Activated CD8-positive, alpha-beta T cell treated with anti-CD3 and anti-CD28 coated beads, Interleukin-2, amount 10 ng/mL, durations not matched to agents 7 days and 5 days (primary cell): ENCODE data around the gene SRP14. TPM values are rescaled to one million over a fixed set of nuclear protein-coding genes. Genes with fewer than 3 reads are reported as not detected.

Experiments used
- ATAC-seq: fragments of 150-1000 bp; cut with Tn5 transposase; one replicate; pipeline ENCODE4 v1.10.0; 2021; ENCODE audit warnings: moderate library complexity
- CTCF ChIA-PET: fragments of 350-600 bp; sonication (Branson Sonifier 250); formaldehyde crosslinking; loops from one replicate; lab custom pipeline; 2021; ENCODE audit warnings: antibody characterized with exemption; lab: Charles Lee
- POLR2A ChIA-PET: fragments of 350-600 bp; sonication (Branson Sonifier 250); formaldehyde crosslinking; loops from one replicate; lab custom pipeline; 2021; ENCODE audit warnings: antibody characterized with exemption; lab: Charles Lee
- DNase-seq: peaks from one replicate; pipeline ENCODE4 v3.0.0-alpha.2; 2020
- H3K27ac Mint-ChIP-seq: one replicate; pipeline ENCODE4 v1.8.0; 2021; ENCODE audit warnings: mild to moderate bottlenecking, mixed read lengths
- H3K27me3 Mint-ChIP-seq: one replicate; pipeline ENCODE4 v1.8.0; 2021; ENCODE audit warnings: low read depth, mixed read lengths
- H3K36me3 Mint-ChIP-seq: one replicate; pipeline ENCODE4 v1.8.0; 2021; ENCODE audit warnings: low read depth, mixed read lengths
- H3K4me1 Mint-ChIP-seq: one replicate; pipeline ENCODE4 v1.8.0; 2021; ENCODE audit warnings: low read depth, mixed read lengths
- H3K4me3 Mint-ChIP-seq: one replicate; pipeline ENCODE4 v1.8.0; 2021; ENCODE audit warnings: mild to moderate bottlenecking, mixed read lengths
- H3K9me3 Mint-ChIP-seq: one replicate; pipeline ENCODE4 v1.8.0; 2022; ENCODE audit warnings: mixed read lengths; ENCODE audit not compliant: insufficient read depth
- total RNA-seq, 2 experiments: library from RNA; stranded (reverse); gene quantifications; one replicate each; pipeline ENCODE4 v1.2.3, GENCODE V29; 2021

SRP14 gene
- total RNA-seq, 2 experiments from 2014 or later = 178 to 182 TPM

DNA sequence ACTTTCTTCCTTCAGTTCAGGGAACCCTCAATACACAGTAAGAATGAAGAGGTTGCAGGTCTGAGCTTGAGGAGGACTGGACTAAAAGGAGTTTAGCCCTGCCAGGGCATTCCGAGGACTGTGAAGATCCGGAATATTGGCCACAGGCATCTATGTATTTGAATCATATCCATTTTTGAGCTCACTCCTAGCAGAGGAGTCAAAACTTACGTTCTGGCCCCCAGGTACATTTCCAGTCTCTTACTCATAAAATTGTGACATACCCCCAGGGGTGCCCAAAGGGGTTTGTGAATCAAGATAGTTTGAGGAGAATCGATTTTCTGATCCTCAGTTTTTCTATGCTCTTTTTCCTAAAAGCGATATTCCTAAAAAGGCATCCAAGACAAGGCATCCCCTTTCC is 27.6 kb upstream of the SRP14 start:
- no peaks in the 10 kb centered on the region for H3K9me3 Mint-ChIP-seq
- CTCF ChIA-PET = interaction anchor here (0.7 to 1.5 kb wide), 5 partner anchors 15 to 380 kb away, joined by 3 to 5 read pairs (median 3); no protein-coding TSS in a partner anchor
- no peak overlapping the region for H3K27ac Mint-ChIP-seq
- H3K4me1 Mint-ChIP-seq = peaks cover 20% of the 10 kb centered on the region
- H3K36me3 Mint-ChIP-seq = peaks cover 4% of the 10 kb centered on the region
- no peak overlapping the region for H3K4me3 Mint-ChIP-seq
- ATAC-seq (no peak), DNase-seq (no peak)
- no peaks in the 10 kb centered on the region for H3K27me3 Mint-ChIP-seq
- POLR2A ChIA-PET = no interaction called here

DNA sequence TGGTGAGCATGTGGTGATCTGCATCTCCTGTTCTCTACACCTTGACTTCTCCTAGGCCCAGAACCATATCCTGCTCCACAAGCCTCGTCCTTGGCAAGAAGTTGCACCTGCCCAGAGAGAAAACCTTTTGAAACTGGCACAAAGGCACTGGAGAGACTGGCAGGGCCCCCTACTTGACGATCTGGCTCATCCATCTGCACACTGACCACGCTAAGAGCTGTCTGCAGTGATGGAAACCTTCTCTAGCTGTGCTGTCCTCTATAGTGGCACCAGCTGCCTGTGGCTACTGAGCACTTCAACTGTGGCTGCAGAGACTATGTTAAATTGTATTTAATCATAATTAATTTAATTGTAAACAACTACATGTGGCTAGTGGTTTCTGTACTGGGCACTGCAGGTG is 26.2 kb upstream of the SRP14 start:
- H3K9me3 Mint-ChIP-seq = no peaks in the 10 kb centered on the region
- no peaks in the 10 kb centered on the region for H3K27me3 Mint-ChIP-seq
- POLR2A ChIA-PET = interaction anchor here (0.5 kb wide), 1 partner anchor 25 kb away, joined by 6 read pairs; no protein-coding TSS in a partner anchor
- H3K27ac Mint-ChIP-seq = peak overlapping the region; percentile 60
- peaks cover 20% of the 10 kb centered on the region for H3K4me1 Mint-ChIP-seq
- H3K4me3 Mint-ChIP-seq = no peak overlapping the region
- DNase-seq (no peak), ATAC-seq (no peak)
- CTCF ChIA-PET = no interaction called here
- peaks cover 9% of the 10 kb centered on the region for H3K36me3 Mint-ChIP-seq

DNA sequence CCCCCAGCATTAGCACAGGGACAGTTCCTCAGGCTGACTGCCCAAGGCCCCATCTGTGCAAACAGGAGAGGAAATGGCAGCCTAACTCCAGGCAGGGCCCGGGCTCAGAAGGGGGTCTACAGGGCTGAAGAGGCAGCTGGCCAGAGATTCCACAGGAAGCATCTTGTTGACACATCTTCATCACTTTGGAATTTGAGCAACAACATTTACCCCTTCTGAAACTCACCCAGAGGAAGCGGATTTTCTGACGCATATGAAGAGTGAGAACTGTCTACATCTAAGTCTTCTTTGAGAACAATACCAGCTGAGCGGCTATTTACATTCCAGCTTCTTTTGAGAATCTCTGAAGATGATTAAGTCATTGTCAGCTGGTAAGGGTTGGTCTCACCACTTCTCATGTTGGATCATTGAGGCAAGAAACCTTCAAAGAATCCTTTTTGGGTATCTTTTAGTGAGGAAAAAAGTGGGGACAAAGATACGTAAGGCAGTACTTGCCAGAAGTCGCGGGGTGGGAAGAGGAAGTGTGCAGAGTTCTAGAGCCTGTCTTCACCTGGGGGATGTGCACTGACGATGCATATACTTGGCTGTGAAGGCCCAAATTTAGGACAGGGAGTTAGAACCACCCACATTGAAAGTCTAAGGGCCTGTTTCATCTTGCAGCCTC is 25.4 kb upstream of the SRP14 start:
- ATAC-seq (peak; percentile 40), DNase-seq (no peak)
- Mint-ChIP-seq H3K27me3 (no peaks in the 10 kb centered on the region), H3K4me1 (peaks cover 18% of the 10 kb centered on the region), H3K27ac (peak overlapping the region; percentile 60), H3K36me3 (peaks cover 11% of the 10 kb centered on the region), H3K9me3 (no peaks in the 10 kb centered on the region), H3K4me3 (no peak overlapping the region)
- ChIA-PET CTCF (interaction anchor here (0.8 to 3.1 kb wide), 4 partner anchors 10 to 42 kb away, joined by 3 to 12 read pairs (median 3); no protein-coding TSS in a partner anchor), POLR2A (interaction anchor here (0.6 kb wide), 1 partner anchor 377 kb away, joined by 3 read pairs; no protein-coding TSS in a partner anchor)

DNA sequence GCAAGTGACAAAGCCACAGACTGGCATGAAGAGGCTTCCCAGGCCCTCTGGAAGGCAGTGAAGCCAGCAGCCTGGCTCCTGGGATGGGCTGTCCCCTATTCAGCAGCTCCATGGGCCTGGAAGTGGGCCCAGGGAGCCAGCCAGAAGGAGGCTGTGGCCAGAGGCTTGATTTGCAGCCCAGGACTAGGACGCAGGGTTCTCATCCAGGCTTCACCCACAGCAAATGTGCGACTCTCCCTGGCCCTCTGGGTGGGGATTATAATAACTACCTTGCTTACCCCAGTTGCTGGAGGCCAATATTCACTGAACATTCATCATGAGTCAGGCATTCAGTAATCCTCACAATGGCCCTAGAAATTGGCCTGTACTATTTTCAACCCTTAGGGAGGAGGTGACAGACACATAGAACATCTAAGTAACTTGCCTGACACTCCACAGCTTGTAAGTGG is 24.6 kb upstream of the SRP14 start:
- Mint-ChIP-seq H3K27me3 (no peaks in the 10 kb centered on the region), H3K9me3 (no peaks in the 10 kb centered on the region), H3K36me3 (peaks cover 11% of the 10 kb centered on the region), H3K4me1 (peaks cover 21% of the 10 kb centered on the region), H3K4me3 (no peak overlapping the region), H3K27ac (no peak overlapping the region)
- ChIA-PET POLR2A (interaction anchor here (0.8 kb wide), 1 partner anchor 9 kb away, joined by 3 read pairs; no protein-coding TSS in a partner anchor), CTCF (interaction anchor here (0.8 to 3.1 kb wide), 4 partner anchors 9 to 43 kb away, joined by 3 to 12 read pairs (median 3); no protein-coding TSS in a partner anchor)
- DNase-seq (no peak), ATAC-seq (no peak)

DNA sequence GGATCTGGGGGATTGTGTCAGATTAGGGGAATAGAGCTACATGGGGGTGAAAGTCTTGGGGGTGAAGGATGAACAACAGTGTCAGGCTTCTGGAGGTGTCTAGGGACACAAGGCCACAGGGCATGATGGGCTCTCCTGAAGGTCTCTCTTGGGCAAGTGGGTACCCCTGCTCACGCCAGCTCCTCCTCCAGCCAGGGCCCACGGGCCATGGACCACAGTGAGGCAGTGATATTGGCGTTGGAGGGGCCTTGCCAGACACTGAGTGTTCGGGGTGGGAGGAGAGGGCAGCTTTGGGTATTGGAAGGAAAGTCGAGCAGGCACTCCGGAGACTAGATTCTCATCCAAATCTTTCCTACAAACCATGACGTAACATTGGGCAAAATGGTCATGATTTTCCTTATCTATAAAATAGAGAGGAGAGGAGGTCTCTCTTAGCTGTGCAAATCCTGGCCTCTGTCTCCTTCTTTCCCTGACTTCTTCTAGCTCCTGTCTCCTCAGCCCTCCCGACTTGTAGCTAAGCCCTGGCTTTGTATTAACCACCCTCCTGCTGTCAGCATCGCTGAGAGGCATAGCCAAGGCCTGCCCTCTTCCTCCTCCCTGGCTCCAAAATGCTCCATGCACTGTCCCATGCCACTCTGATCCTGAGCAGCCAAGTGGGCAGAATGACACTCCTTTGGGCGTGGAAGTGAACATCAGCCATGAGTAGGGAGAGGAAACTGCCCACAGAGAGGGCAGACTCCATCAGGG is 24.0 kb upstream of the SRP14 start:
- Mint-ChIP-seq H3K4me3 (no peak overlapping the region), H3K27me3 (no peaks in the 10 kb centered on the region), H3K27ac (no peak overlapping the region), H3K9me3 (no peaks in the 10 kb centered on the region), H3K4me1 (peaks cover 27% of the 10 kb centered on the region), H3K36me3 (peaks cover 11% of the 10 kb centered on the region)
- POLR2A ChIA-PET = interaction anchor here (0.6 to 0.8 kb wide), 2 partner anchors 8 to 240 kb away, joined by 3 read pairs; no protein-coding TSS in a partner anchor
- CTCF ChIA-PET = interaction anchor here (0.9 to 3.1 kb wide), 7 partner anchors 9 to 212 kb away, joined by 3 to 12 read pairs (median 3); no protein-coding TSS in a partner anchor
- no peak for DNase-seq
- no peak for ATAC-seq

DNA sequence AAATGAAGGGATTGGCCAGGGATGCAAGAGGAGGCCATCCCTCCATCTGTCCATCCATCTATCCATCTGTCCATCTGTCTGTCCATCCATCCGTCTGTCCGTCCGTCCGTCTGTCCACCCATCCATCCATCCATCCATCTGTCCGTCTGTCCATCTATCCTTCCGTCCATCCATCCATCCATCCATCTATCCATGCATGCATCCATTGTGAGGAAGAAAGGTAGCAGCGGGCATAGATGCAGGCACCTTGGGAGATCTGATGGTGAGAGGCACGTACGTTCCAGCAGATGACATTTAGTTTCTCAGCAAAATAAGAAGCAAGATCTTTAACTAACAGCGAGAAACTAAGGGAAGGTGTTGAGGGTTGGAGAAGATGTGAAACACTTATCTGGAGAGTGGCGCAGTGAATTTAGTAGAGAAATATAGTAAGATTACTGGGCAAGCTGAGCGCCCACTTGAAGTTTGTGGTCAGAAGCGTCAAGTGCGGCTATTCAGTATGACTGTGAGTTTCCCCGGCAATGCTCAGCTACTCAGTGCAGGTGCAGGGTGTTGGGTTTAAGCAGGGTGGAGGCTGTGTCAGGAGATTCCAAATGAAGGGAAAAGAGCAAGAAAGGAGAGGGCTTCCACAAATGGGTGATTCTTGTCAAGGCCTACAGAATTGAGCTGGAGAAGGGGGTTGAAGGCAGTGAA is 22.4 kb upstream of the SRP14 start:
- Mint-ChIP-seq H3K4me1 (peaks cover 34% of the 10 kb centered on the region), H3K36me3 (peaks cover 15% of the 10 kb centered on the region), H3K9me3 (no peaks in the 10 kb centered on the region), H3K4me3 (no peak overlapping the region), H3K27me3 (no peaks in the 10 kb centered on the region), H3K27ac (no peak overlapping the region)
- CTCF ChIA-PET = interaction anchor here (0.8 to 3.1 kb wide), 6 partner anchors 9 to 214 kb away, joined by 3 to 12 read pairs (median 6); no protein-coding TSS in a partner anchor
- DNase-seq (no peak), ATAC-seq (peak; percentile 51)
- POLR2A ChIA-PET = interaction anchor here (0.8 to 1.2 kb wide), 2 partner anchors 14 to 100 kb away, joined by 3 to 4 read pairs; partner anchors contain the start of gene BUB1B

DNA sequence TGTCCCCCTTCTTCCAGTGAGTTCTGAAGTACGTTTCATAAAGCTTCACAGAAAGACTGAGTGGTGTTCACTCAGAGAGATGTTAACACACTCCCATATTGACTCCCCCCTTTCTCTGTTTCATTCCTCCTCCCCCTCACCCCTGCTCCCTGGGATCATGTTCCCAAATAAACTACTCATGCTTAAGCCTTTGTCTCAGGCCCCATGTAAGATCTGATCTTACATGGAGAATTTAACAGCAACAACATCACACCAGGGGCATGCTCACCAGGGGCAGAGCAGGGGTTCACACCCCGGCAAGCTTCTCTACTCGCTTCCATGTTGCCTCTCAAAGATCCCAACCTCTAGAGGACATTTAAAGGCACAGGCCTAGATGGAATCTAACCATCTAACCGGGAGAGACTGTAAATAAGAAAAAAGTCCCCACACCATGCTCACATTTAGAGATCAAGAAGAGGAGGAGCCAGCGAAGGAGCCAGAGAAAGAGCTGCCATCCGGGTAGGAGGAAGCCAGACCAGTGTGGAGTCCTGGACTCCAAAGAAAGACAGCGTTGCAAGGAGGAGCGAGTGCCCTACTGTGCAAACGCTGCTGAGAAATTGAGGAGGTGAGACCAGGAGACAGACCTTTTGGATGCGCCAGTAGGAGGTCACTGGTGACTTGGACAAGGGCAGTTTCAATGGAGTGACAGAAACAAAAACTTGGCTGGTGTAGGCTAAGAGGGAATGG is 21.4 kb upstream of the SRP14 start:
- Mint-ChIP-seq H3K27ac (no peak overlapping the region), H3K4me3 (no peak overlapping the region), H3K9me3 (no peaks in the 10 kb centered on the region), H3K27me3 (no peaks in the 10 kb centered on the region), H3K4me1 (peaks cover 44% of the 10 kb centered on the region), H3K36me3 (peaks cover 15% of the 10 kb centered on the region)
- POLR2A ChIA-PET = interaction anchor here (0.6 to 1.0 kb wide), 2 partner anchors 22 to 38 kb away, joined by 3 read pairs; no protein-coding TSS in a partner anchor
- CTCF ChIA-PET = interaction anchor here (1.5 to 9.5 kb wide), 4 partner anchors 13 to 45 kb away, joined by 6 to 95 read pairs (median 8); no protein-coding TSS in a partner anchor
- ATAC-seq (no peak), DNase-seq (no peak)

DNA sequence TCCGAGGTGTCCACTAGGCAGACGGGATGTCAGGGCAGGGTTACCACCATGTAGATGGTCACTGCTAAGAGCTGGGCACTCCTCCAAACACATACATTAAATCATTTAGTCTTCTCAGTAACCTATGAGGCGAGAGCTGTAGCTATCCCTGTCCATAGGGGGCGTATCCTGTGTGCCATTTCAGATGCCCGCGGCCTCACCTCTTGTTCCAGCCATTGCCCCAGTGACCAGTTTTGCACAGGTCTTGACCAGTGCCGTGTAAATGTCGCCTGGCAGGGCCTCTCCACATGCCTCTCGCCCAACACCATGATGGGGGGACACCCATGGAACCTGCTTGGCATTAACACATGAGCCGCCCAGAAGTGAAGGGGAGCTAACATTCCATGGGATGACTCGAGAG is 20.8 kb upstream of the SRP14 start:
- Mint-ChIP-seq H3K4me3 (no peak overlapping the region), H3K27ac (no peak overlapping the region), H3K4me1 (peaks cover 45% of the 10 kb centered on the region), H3K9me3 (no peaks in the 10 kb centered on the region), H3K27me3 (no peaks in the 10 kb centered on the region), H3K36me3 (peaks cover 12% of the 10 kb centered on the region)
- ATAC-seq = no peak
- ChIA-PET POLR2A (interaction anchor here (0.6 to 1.0 kb wide), 3 partner anchors 13 to 39 kb away, joined by 3 to 4 read pairs (median 3); no protein-coding TSS in a partner anchor), CTCF (interaction anchor here (0.6 to 9.5 kb wide), 5 partner anchors 12 to 55 kb away, joined by 3 to 95 read pairs (median 6); no protein-coding TSS in a partner anchor)
- no peak for DNase-seq

DNA sequence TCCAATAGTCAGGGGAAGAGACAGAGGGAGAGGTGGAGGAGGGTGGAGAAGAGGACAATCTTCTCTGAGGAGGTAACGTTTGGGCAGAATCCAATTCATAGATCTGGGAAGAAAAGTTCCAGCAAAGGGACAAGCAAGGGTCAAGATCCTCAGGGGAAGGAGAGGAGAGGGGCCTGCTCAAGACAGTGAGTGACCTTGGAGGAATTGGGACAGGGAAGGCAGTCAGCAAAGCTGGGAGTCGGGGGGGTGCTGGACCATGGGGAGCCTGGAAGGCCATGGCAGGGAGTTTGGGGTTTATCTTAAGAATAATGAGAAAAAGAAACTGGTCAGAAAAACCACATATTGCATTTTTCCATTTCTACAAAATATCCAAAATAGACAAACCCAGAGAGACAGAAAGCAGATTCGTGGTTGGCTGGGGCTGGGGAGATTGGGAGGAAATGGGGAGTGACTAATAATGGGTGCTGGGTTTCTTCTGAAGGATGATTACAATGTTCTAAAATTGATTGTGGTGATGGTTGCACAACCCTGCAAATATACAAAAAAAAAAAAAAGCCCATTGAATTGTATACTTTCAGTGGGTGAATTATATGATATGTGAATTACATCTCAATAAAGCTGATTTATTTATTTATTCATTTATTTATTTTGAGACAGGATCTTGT is 19.6 kb upstream of the SRP14 start:
- no peak overlapping the region for H3K27ac Mint-ChIP-seq
- POLR2A ChIA-PET = no interaction called here
- H3K4me3 Mint-ChIP-seq = no peak overlapping the region

More for the DNA sequence above, 19.6 kb upstream of the SRP14 start:
- CTCF ChIA-PET = interaction anchor here (1.2 to 9.5 kb wide), 4 partner anchors 11 to 47 kb away, joined by 3 to 95 read pairs (median 6); no protein-coding TSS in a partner anchor
- peaks cover 48% of the 10 kb centered on the region for H3K4me1 Mint-ChIP-seq
- no peak for ATAC-seq
- no peaks in the 10 kb centered on the region for H3K9me3 Mint-ChIP-seq
- H3K36me3 Mint-ChIP-seq = peaks cover 12% of the 10 kb centered on the region
- no peak for DNase-seq
- H3K27me3 Mint-ChIP-seq = no peaks in the 10 kb centered on the region
